Measurements from ENCODE around the gene CPED1. TPM values are rescaled to one million over a fixed set of nuclear protein-coding genes. Genes with fewer than 3 reads are reported as not detected.

The CPED1 gene
- total RNA-seq, 1 experiment from 2014 or later: 4.9 TPM

DNA sequence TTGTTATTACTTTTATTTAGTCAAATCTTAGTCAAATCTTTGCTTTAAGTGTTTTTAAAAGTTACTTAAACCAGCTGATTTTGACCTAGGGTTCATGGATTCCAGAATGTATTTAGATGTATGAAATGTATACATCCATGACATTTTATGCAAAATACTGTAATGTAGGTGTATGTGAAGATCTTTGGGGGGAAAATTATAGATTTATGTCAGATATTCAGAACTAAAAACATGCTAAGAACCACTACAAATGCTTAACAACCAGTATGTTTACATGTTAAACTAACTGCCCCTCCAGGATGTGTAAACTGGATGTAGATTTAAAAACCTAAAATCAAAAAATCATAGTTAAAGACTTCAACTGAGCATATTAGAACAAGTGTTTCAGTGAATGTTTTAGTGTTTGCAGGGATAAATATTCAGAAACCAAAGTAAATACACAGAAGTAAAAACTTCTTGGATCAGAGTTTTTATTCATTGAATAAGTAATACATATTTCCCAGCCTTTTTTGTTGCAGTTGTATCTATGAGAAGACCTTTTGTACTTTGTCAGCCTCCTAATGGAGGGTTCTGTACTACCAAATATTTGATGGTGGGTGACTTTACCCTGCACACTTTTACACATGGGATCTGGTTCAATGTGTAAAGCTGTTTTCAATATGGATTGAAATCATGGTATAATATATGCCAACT, 3.9 kb downstream of the CPED1 start:
- in situ Hi-C loops (cut with HindIII; ENCODE audit: low pct_unique_long_range_greater_than_20kb, low sequenced_read_pairs): no loop called here
- DNase-seq (ENCODE audit: low read depth, low spot score): no peak

DNA sequence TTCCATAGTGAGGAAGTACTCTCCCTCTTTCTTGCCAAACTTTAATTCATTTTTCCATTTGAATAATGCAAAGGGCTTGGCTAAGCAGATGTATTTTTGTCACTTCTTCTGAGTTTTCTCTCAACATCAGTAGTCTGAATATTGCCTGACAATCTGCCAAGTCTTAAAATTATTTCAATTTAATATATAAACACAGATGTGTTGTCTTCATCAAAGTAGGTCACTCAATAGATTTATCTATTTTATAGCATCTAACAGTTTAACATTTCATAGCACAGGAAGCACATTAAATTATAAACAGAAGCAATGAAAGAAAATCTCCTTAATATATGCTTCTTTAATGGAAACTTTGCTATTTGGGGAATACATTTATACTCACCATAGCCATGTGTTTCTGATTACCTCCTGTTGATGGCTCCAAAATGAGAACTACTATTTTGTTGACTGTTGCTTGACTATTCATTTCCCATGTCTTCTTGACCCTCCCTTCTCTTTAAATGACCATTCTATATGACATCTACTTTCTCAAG, 4.5 kb downstream of the CPED1 start:
- no peak for DNase-seq (ENCODE audit: low read depth, low spot score)
- in situ Hi-C loops (cut with HindIII; ENCODE audit: low pct_unique_long_range_greater_than_20kb, low sequenced_read_pairs): no loop called here

DNA sequence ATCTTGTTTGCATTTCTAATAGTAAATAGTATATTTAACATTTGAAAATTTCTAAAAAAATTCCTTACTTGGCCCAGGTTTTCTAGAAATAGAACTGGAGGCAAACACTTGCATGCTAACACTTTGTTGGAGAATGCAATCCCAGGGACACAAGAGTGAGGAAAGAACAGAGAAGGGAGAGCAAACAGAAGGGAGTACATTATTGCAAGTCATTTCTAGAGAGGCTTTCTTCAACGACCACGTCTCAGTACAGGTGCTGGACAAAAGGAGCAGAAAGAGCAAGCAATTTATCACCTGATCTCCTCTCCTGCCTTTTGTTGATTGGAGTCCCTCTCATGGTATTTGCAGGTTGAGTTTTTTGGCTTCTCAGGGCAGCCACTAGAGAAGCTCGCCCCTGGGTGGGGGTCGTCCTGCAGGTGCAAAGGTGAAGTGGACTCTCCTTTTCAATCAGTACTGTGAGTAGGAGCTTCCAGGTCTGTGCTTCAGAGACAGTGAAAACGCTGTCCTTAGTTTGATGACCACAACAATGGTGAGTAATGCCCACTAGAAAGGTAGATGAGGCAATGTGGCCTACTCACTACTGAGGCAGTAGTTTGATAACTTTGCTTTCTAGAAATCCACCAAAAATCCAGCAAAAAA, 5.2 kb downstream of the CPED1 start:
- in situ Hi-C loops (cut with HindIII; ENCODE audit: low pct_unique_long_range_greater_than_20kb, low sequenced_read_pairs): no loop called here
- no peak for DNase-seq (ENCODE audit: low read depth, low spot score)

DNA sequence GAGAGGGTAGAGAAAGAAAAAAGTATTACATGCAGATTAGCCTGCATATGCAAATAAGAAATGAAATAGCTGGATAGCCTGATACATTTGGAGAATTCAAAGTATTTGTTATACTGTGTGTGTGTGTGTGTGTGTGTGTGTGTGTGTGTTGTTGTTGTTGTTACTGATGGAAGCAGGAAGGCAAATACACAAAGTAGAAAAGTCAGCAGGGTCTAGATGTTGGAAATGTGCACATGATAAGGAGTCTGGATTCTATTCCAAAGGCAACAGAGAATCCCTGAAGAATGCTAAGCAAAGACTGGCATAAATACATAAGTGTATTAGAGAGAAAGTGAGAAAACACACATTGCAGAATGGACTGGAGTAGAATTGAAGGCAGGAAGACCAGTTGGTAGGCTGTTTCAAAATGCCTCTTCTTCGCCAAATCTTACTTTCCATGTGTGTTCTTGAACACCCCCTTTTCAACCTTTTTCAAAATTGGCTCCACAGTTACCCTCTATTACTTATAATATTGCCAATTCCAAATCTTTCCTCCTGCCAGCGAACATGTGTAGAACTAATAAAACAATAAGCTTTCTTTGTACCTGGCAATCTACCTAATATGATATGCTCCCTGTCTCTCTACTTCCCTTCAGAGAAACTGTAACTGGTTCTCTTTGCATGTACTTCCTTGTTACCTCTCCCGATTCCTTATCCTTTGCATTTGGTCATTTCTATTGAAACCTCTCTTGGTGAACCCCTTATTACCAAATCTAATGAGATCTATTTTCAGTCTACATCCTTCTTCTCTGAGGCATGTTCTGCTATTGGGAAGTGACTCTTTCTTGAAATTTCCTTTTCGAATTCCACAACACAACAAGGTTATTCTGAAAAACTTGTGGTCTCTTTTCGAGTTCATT, 6.2 kb downstream of the CPED1 start:
- in situ Hi-C loops (cut with HindIII; ENCODE audit: low pct_unique_long_range_greater_than_20kb, low sequenced_read_pairs): no loop called here
- DNase-seq (ENCODE audit: low read depth, low spot score): no peak

DNA sequence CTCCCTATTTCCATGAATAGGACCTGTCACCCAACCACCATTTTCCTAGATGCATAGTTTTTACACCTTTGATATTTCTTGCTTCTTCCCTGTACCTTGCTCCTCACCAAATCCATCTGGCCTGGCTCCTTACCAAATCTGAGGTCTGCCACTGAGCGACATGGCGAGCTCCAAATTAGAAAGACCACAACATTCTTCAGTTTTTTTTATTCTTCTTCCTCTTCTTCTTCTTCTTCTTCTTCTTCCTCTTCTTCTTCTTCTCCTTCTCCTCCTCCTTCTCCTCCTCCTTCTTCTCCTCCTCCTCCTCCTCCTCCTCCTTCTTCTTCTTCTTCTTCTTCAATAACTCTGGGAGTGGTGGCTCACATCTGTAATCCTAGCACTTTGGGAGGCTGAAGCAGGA, 7.1 kb downstream of the CPED1 start:
- no peak for DNase-seq (ENCODE audit: low read depth, low spot score)
- in situ Hi-C loops (cut with HindIII; ENCODE audit: low pct_unique_long_range_greater_than_20kb, low sequenced_read_pairs): no loop called here

DNA sequence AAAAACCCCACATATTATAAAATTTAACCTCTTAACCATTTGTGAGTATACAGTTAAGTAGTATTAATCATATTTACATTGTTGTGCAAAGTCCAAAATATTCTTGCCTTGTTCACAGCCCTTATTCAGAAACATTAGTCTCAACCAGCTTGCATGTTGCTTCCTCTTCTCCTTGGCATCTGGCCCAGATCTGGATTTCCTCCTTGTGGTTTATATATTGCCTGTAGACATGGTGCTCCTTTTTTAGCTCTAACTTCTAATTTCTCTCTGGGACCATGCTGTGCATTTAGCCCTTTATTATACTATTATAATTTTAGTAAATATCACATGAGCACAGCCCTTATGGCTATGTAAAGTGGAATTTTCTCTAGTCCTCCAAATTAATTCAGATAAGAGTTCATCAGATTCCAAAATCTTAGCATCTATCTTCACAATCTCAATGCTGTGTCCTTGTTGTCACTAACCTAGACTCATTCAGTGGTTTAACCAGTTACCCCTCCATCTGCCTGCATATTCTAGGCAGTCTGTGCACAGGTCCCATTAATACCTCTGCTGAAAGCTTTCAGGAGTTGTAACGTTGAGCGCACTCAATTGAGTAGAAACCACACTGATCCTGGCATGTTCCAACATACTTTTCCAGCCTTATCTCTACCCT, 7.9 kb downstream of the CPED1 start:
- DNase-seq (ENCODE audit: low read depth, low spot score): peak; percentile 77
- in situ Hi-C loops (cut with HindIII; ENCODE audit: low pct_unique_long_range_greater_than_20kb, low sequenced_read_pairs): no loop called here

DNA sequence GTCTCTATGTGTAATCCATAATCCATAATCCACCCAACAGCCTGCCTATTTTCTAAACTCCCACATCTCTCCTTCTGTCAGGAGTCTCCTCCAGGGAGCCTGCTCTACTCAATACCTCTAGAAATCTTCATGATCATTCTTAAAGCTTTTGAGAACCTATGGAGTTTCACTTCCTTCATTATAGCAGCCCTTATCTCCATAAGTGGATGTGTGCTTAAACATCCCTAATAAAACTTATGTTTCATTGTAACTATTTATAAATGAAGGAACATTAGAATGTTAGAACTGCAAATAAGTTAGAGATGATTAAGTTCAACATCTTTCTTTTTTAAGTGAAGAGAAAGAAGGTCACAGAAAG, 8.5 kb downstream of the CPED1 start:
- no peak for DNase-seq (ENCODE audit: low read depth, low spot score)
- in situ Hi-C loops (cut with HindIII; ENCODE audit: low pct_unique_long_range_greater_than_20kb, low sequenced_read_pairs): no loop called here

DNA sequence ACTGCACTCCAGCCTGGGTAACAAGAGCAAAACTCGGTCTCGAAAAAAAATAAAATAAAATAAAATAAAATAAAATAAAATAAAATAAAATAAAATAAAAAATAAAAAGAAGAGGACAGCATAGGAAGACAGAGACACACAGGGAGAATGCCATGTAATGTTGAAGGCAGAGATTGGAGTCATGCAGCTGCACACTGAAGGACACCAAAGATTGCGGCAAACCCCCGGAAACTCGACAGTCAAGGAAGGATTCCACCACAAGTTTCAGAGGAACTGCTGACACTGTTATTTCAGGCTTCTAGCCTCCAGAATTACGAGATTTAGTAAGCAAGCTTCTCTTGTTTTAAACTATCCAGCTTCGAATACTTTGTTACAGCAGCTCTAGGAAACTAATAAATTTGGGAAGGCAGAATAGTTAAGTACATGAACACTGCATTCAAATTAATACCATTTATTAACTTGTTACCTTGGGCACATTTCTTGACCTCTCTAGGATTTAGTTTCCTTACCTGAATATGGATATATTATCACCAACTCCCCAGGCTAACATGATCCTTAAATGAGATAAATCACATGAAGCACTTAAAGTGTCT, 9.5 kb downstream of the CPED1 start:
- DNase-seq (ENCODE audit: low read depth, low spot score): no peak
- in situ Hi-C loops (cut with HindIII; ENCODE audit: low pct_unique_long_range_greater_than_20kb, low sequenced_read_pairs): no loop called here

DNA sequence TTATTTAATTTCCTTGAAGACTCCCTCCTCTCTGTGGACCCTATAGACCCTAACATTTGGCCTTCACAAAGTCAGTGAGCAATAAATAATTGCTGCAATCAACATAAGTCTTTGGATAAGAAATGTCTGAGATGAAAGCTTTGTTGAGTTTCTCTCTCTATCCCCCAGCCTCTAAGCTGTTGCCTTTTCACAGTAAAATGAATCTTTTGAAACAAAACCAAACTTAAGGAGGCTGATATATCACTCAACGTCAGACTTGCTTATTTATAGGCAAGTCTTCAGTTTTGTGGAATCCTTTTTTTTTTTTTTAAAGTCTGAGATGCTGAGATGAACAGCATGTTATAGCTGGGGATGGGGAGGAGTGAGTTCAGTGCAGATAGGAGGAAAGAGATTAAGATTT, 10.0 kb downstream of the CPED1 start:
- no peak for DNase-seq (ENCODE audit: low read depth, low spot score)
- in situ Hi-C loops (cut with HindIII; ENCODE audit: low pct_unique_long_range_greater_than_20kb, low sequenced_read_pairs): no loop called here

DNA sequence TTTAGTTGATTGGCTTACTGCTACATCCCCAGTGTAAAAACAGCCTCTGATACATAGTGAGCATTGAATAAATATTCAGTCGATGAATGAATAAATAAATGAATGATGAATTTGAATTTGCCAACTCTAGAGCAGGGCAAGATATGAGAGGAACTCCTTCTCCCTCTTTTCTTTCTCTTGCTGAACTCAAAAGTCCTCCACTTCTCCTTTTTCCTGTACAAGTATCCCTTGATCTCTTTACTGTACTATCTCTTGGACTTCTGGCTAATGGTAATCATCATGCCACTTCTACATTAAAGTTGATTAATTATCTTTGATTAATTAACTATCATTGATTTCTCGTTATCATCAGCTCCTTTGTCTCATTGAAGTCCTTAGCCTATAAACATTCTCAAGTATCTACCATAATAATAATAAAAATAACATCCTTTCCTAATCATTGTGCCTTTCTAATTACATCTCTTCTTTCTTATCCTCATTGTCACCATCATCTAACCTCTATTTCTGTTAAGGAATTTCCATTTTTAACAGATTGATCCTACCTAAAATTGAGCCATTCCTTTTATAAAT, 10.6 kb downstream of the CPED1 start:
- in situ Hi-C loops (cut with HindIII; ENCODE audit: low pct_unique_long_range_greater_than_20kb, low sequenced_read_pairs): no loop called here
- no peak for DNase-seq (ENCODE audit: low read depth, low spot score)

DNA sequence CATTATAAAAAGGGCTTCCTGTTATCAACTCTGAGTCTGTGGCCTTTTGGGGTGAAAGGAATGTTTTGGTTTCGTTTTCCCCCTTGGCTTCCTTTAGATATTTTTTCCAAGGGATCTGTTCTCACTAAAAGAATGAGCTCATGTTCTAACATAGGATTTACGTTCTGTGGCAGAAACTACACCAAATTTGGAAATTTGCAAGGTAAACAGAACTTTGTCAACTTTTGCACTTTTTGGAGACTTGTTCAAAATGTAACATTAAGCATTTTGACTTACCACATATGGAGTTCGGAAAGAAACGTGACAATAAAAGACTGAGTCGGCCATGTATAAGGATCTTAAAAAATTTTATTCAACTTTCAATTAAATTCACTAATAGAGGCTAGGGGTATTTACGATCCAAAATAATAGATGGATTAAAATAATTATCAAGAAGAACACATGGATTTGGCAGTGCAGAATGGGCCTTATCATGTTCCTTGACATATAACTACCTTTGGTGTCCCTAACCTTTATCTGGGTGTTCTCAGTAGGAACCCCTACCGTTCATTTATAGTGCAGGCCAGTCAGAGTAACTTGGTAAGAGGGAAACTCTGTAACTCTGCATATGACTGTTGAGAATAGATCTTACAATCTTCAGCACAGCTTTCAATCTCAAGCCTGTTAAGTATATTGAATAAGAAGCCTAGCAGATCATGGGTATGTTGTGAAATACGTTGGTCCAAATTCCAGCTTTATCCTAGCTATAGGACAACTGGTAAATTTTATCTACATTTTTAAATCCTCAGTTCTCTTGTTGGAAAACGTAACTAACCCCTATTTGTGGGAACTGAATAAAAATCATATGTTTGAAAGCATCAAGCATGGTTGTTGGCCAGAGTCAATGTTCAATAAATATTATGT, 11.8 kb downstream of the CPED1 start:
- no peak for DNase-seq (ENCODE audit: low read depth, low spot score)
- in situ Hi-C loops (cut with HindIII; ENCODE audit: low pct_unique_long_range_greater_than_20kb, low sequenced_read_pairs): no loop called here

DNA sequence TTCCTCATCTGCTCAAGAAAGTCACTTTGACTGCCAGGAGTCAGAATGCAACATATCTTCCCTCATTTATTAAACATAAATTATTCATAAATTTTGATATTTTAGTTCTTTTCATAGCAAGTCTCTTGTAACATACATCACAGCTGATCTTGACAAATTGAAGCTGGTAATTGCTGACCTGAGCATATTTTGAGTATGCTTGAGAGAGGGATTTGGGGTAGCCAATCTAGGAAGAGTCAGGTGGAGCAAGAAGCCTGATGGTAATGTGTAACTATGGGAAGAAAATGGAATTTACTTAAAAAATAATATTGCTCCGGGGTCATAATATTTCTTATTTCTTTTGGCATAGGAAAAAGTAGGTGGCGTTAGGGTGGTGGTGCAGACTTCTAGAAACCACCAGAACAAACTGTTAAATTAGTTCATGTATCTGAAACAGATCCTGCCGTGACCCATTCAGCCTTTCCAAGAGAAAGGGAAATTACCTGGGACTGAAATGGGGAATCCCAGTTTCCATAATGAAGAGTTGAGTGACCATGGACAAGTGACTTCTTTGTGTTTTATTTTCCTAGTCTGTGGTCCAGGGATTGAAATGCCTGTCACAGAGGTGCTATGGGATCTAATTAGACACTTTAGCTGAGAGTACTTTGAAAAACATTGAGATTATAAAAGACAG, 12.9 kb downstream of the CPED1 start:
- no peak for DNase-seq (ENCODE audit: low read depth, low spot score)
- in situ Hi-C loops (cut with HindIII; ENCODE audit: low pct_unique_long_range_greater_than_20kb, low sequenced_read_pairs): no loop called here

DNA sequence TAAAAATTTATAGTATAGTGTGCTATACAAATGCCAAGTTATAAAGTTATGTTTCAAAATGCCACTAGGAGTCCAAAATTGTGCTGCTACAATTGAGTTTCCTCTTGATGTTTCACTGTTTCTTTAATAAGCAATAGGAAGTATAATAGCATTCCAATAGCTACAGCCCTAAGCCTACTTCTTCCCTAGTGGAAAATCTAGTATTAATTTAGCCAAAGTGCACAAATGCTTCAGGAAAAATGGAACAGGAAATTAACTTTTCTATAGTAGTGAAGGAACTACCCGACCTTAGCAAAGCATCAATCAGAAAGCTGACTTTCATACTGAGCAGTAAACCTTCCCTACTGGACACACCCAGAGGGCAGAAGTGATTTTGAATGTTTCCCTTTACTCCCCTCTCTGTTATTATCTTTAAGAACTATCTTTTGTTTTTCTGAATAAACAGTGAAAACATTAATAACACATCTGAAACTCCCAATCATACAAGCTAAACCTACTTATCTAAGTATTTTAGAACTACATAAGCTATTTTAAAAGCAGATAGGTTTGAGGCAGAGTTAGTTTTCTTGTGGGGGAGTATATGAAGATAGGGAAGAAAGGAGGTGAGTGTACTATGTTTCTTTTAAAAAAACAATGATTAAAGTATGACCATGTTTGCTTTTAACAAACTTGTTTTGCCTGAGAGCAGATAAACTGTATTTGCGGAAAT, 13.7 kb downstream of the CPED1 start:
- in situ Hi-C loops (cut with HindIII; ENCODE audit: low pct_unique_long_range_greater_than_20kb, low sequenced_read_pairs): no loop called here

DNA sequence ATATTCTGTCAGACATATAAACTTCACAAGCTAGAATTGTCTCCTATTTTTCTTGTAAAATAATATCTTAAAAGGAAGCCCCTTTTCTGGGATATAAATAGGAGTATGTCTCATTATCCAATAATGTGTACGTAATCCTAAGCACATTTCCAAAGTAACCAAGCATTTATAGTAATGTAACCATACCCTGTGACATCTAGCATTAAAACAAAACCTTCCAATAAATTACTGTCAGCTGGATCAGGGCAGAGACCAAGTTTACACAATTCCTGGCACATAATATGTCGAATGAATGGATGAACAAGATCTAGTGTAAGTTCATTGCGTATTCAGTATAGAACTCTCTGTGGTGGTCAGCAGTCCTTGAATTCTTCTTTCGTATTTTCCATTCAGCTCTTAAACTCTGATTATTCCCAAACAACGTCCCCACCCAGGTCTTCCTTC, 14.3 kb downstream of the CPED1 start:
- in situ Hi-C loops (cut with HindIII; ENCODE audit: low pct_unique_long_range_greater_than_20kb, low sequenced_read_pairs): no loop called here
- DNase-seq (ENCODE audit: low read depth, low spot score): no peak

More for the DNA sequence above, 13.7 kb downstream of the CPED1 start:
- no peak for DNase-seq (ENCODE audit: low read depth, low spot score)

DNA sequence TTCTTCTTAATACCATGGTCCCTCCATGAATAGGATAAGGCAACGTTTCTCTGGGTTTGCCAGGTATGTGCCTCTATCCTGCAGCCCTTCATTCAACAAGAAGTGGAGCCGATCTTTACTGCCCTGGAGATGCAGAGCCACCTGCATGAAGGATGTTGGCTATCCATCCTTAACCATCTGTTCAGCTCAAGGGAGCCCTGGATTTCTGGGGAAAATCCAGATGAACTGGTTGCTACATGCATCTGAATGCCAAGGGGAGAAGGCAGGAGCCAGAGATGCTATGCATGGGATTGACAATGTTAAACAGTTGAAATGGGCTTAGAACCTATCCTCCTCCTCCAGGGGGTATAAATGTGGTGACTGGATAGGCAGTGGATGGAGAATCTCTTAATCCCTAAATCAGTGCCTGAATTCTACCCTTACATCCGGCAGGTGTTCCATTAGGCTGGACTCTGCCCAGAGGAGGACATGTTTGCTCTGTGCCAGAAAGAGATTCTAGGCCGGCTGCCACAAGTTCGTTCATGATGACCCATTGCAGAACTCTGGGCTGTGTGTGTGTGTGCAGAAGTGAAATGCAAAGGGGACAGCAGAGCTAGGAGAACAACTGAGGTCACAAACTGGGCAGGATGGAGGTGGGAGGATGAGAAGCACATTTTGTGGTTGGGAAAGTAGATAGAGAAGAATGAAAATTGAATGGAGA, 15.6 kb downstream of the CPED1 start:
- in situ Hi-C loops (cut with HindIII; ENCODE audit: low pct_unique_long_range_greater_than_20kb, low sequenced_read_pairs): no loop called here
- DNase-seq (ENCODE audit: low read depth, low spot score): no peak
